Inflammatory macrophage treated with lipopolysaccharide for 4 hours (primary cell): ENCODE measurements around the gene KIF1A.
"Not testable (repeated sequence)": the region's sequence is repeated elsewhere in the genome, so short reads cannot be mapped to it uniquely, and the experiment has no call there.

Experiments
- DNase-seq: peaks from one replicate; pipeline ENCODE4 v3.0.0-alpha.2; 2020

Gene KIF1A

GRCh38 chr2:240847817-240848216 is 27.8 kb upstream of the KIF1A start:
- no peak for DNase-seq

- DNase-seq: no peak
These were observed 27.0 kb upstream of the KIF1A start for GRCh38 chr2:240846873-240847595.

DNA sequence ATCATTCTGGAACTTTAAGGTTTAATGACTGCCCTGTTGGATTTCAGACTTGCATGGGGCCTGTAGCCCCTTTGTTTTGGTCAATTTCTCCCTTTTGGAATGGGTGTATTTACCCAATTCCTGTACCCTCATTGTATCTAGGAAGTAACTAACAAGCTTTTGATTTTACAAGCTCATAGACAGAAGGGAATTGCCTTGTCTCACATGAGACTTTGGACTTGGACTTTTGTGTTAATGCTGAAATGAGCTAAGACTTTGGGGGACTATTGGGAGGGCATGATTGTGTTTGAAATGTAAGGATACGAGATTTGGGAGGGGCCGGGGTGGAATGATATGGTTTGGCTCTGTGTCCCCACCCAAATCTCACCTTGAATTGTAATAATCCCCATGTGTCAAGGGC is 26.3 kb upstream of the KIF1A start:
- DNase-seq: not testable (repeated sequence)

- DNase-seq: peak; percentile 31
These were observed 20.5 kb upstream of the KIF1A start for GRCh38 chr2:240840435-240841060.

- no peak for DNase-seq
These were observed 19.4 kb upstream of the KIF1A start for GRCh38 chr2:240839152-240840143.

- no peak for DNase-seq
These were observed 17.6 kb upstream of the KIF1A start for GRCh38 chr2:240837621-240838020.

- no peak for DNase-seq
These were observed 16.9 kb upstream of the KIF1A start for GRCh38 chr2:240836781-240837467.

DNA sequence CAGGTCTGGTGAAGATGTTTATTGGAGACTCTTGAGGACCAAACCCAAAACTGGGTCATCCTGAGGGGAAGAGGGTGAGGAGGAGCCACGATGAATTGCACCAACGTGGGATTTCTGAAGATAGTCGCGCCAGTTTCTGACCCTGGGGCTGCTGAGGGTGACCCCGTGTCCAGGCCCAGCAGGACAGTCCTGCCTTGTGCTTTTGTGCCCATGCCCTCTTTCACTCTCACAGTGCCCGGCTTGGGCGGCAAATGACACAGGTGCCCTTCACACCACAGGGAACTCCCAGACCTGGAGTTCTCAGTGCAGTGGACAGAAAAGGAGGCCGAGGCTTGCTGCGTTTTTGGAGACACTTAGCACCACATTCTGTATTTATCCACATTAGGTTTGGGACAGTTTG is 15.5 kb upstream of the KIF1A start:
- no peak for DNase-seq

- no peak for DNase-seq
These were observed 14.5 kb upstream of the KIF1A start for GRCh38 chr2:240834377-240834975.

- no peak for DNase-seq
These were observed 13.8 kb upstream of the KIF1A start for GRCh38 chr2:240833724-240834285.

- DNase-seq: no peak
These were observed 13.0 kb upstream of the KIF1A start for GRCh38 chr2:240832921-240833494.

GRCh38 chr2:240832205-240832727 is 12.2 kb upstream of the KIF1A start:
- peak; percentile 93 for DNase-seq

DNA sequence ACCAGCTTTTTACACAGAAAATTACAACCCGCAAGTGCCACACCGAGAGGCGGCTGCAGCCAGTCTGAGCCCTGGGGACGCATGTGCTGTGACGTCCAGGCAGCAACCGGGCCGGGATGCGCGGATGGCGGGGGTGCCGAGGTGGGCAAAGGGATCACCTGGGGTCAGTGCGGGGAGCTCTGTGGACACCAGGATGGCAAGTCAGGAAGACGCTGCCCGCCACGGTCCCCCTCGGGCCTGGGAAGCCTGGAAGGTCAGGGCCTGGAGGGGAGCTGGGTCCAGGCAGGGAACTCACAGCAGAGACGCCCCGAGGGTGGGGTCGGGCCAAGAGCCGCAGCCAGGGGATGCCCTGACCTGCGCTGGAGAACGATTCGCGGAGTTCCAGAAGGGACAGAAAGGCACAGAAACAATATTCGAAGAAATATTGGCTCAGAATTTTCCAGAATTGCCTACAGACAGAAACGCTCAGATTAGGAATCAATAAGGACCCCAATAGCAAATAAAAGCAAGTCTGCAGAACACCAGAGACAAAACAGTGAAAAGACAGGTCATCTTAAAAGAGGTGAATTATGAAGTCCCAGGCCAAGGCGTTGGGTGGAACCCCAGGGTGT is 11.7 kb upstream of the KIF1A start:
- DNase-seq: no peak

GRCh38 chr2:240825476-240825875 is 5.5 kb upstream of the KIF1A start:
- DNase-seq: no peak

GRCh38 chr2:240823449-240824336 is 3.7 kb upstream of the KIF1A start:
- no peak for DNase-seq

- DNase-seq: no peak
These were observed 2.3 kb upstream of the KIF1A start for GRCh38 chr2:240822280-240822847.

GRCh38 chr2:240821429-240821778 is 1.4 kb upstream of the KIF1A start:
- no peak for DNase-seq

DNA sequence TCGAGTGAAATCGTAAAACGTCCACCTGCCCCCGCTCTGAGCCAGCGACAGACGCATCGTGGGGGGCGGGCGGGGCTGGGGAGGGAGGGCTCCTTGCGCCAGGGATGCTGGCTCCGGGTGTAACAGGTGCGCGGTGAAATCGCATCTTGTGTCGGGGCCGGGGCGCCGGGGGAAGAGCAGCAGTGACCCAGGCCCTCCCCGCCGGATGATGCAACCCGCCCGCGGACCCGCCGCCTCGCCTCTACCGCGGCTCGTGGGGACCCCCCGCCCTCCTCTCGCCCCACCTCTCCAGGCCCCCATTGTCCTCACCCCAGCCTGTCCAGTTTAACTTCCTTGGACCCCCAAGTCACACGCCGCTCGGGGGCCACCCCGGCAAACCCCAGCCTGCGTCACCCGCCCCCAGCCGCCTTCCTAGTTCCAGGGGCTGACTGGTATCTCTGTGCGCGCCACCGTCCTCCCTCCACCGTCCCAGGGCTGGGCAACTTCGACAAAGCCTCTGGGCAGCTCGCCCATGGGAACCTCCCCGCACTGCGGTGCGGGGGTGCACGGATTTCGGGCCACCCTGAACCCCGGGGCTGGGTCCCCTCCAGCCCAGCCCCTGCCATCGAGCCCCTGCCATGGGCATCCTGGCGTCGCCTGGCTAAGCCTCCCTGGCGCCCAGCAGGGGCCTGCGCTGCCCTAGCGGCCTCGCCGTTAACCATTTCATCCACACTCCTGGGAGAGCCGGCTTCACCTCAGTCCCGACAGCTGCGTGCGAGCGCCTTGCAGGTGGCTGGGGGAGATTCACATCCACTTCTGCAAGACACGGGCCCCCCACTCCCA is 799 bp upstream of the KIF1A start:
- DNase-seq: no peak
